BJ (cell line): ENCODE data around the gene OGFOD3. TPM values are rescaled to one million over a fixed set of nuclear protein-coding genes. Genes with fewer than 3 reads are reported as not detected.
"Not testable (repeated sequence)": the region's sequence is repeated elsewhere in the genome, so short reads cannot be mapped to it uniquely, and the experiment has no call there.

ENCODE experiments used
- CTCF ChIA-PET: fragments of 350-600 bp; formaldehyde crosslinking; extraction: SDS; loops from one replicate; lab custom pipeline; 2021; ENCODE audit warnings: antibody characterized with exemption, inconsistent platforms; lab: Yijun Ruan, JAX
- POLR2A ChIA-PET: fragments of 300-600 bp; sonication (Branson Sonifier 250); formaldehyde crosslinking; extraction: SDS; loops from one replicate; lab custom pipeline; 2021; ENCODE audit warnings: antibody characterized with exemption; lab: Charles Lee
- DNase-seq: peaks from one replicate; pipeline ENCODE4 v3.0.0-alpha.2; 2011; ENCODE audit warnings: low read depth
- H3K27me3 ChIP-seq: 2 replicates; pipeline ENCODE4 v1.6.0; 2011; ENCODE audit warnings: low read length; ENCODE audit not compliant: control insufficient read depth, insufficient read depth
- H3K36me3 ChIP-seq: 2 replicates; pipeline ENCODE4 v1.5.1; 2011; ENCODE audit warnings: low read length; ENCODE audit not compliant: control insufficient read depth, insufficient read depth
- H3K4me3 ChIP-seq: 2 replicates; pipeline ENCODE4 v1.5.1; 2011; ENCODE audit warnings: low read depth, mild to moderate bottlenecking, control low read depth, low read length
- polyA plus RNA-seq: library from polyadenylated mRNA; depleted of rRNA; stranded (reverse); fragments of >200 nt; gene quantifications from 2 replicates; pipeline ENCODE4 v1.2.3, GENCODE V29; 2011
- TF ChIP-seq, protein P1 (sequence below): IDR thresholded peaks from 2 replicates; pipeline ENCODE4 v1.5.1; 2011; ENCODE audit warnings: low read depth, mild to moderate bottlenecking, control low read depth, inconsistent platforms, low read length, moderate library complexity; ENCODE audit not compliant: insufficient read depth

Gene OGFOD3
- polyA plus RNA-seq, 1 experiment, result 37.9 TPM

DNA sequence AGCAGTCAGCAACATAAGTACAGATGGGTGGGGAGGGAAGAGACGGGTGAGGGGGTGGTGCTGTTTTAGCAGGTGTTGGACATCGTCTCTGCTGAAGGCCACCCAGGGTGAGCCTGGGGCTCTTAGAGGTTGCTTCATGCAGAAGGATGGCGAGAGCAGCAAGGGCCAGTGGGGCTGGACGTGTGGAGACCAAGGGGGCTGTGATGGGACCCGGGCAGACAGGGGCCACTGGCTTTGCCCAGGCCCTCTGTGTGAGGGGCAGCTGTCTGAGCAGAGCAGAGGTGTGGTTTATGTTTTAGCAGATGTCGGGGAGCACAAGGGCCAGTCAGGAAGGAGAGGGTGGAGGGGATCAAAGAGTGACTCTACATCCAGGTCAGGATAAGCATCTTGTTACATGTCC, 45.0 kb upstream of the OGFOD3 start:
- Histone ChIP-seq H3K4me3 (no peak overlapping the region), H3K36me3 (peaks cover 38% of the 10 kb centered on the region), H3K27me3 (no peaks in the 10 kb centered on the region)
- POLR2A ChIA-PET, result no interaction called here
- CTCF ChIA-PET, result interaction anchor here (1.2 kb wide), 1 partner anchor 29 kb away, joined by 4 read pairs; no protein-coding TSS in a partner anchor
- TF ChIP-seq, protein P1, sequence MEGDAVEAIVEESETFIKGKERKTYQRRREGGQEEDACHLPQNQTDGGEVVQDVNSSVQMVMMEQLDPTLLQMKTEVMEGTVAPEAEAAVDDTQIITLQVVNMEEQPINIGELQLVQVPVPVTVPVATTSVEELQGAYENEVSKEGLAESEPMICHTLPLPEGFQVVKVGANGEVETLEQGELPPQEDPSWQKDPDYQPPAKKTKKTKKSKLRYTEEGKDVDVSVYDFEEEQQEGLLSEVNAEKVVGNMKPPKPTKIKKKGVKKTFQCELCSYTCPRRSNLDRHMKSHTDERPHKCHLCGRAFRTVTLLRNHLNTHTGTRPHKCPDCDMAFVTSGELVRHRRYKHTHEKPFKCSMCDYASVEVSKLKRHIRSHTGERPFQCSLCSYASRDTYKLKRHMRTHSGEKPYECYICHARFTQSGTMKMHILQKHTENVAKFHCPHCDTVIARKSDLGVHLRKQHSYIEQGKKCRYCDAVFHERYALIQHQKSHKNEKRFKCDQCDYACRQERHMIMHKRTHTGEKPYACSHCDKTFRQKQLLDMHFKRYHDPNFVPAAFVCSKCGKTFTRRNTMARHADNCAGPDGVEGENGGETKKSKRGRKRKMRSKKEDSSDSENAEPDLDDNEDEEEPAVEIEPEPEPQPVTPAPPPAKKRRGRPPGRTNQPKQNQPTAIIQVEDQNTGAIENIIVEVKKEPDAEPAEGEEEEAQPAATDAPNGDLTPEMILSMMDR, result no peak
- no peak for DNase-seq

DNA sequence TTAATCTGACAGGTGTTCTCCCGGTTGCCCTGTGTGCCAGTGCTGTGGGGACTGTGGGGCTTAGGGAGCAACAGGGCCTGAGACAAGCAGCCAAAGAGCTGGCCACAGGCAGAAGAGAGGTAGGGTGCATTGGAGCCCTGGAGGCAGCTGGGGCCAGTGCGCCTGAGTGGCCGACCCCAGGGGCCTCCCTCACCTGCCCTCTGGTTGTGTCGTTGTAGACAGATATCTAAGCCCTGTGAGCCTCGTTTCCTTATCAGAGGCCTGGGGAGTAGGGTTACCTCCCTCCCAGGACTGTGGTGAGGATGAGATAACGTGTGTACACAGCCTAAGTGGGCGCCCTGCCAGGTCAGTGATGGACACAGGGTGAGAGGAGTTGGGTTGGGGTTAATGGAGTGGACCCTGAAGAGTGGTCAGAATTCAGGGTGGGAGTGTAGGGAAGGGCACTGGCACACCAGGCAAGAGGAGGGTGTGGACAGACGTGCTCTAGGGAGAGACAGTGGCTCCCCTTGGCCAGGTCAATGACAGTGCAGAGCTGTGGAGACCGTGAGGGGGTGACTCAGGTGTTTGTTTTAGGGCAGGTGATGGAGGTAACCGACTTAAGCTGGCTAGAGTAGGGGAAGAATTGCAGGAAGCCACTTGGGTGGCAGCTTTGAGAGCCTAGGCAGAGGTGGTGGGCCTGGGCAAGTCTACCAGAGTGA, 43.6 kb upstream of the OGFOD3 start:
- ChIA-PET POLR2A (no interaction called here), CTCF (no interaction called here)
- TF ChIP-seq, protein P1, result no peak
- Histone ChIP-seq H3K4me3 (no peak overlapping the region), H3K36me3 (peaks cover 36% of the 10 kb centered on the region), H3K27me3 (no peaks in the 10 kb centered on the region)
- no peak for DNase-seq

DNA sequence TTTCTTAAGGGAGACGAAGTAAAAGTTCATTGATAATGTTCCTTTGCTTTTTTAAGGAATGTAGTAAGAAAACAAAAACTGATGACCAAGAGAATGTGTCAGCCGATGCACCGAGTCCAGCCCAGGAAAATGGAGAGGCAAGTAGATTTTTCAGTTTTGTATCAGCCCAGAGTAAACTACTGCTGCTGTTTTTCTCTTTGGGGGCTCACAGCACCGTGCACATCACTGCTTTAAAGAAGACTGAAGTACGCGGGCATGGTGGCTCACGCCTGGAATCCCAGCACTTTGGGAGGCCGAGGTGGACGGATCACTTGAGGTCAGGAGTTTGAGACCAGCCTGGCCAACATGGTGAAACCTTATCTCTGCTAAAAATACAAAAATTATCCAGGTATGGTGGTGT, 41.5 kb upstream of the OGFOD3 start:
- POLR2A ChIA-PET, H3K27me3 ChIP-seq, CTCF ChIA-PET, DNase-seq, H3K4me3 ChIP-seq: not testable (repeated sequence)
- peaks cover 27% of the 10 kb centered on the region for H3K36me3 ChIP-seq

DNA sequence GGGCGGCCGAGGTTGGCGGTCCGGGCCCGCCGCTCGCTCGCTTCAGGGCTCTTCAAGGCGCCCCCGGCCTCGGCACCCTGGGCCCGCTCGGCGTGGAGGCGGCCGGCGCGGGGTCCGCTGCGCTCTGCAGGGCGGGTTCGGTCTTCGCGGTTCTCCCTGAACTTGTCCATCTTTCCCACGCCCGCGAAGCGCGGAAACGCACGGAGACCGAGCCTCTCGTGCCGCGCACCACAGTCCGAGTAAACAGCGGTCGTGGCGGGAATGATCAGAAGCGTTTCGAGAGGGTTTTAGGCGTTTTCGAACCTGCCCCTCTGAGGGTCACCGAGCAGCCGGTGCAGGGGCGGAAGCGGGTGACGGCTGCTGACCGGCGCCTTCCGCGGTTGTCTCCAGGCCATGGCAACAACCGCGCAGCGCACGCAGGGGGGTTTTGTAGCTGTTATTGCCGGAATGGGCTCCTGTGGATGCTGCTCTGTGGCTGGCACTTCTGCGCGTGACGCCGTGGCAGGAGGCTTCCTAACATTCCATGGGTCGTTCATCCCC, 40.6 kb upstream of the OGFOD3 start:
- no peak for DNase-seq
- TF ChIP-seq, protein P1, result no peak
- ChIA-PET CTCF (no interaction called here), POLR2A (no interaction called here)
- Histone ChIP-seq H3K27me3 (no peaks in the 10 kb centered on the region), H3K36me3 (peaks cover 19% of the 10 kb centered on the region), H3K4me3 (peak overlapping the region; percentile 82)

DNA sequence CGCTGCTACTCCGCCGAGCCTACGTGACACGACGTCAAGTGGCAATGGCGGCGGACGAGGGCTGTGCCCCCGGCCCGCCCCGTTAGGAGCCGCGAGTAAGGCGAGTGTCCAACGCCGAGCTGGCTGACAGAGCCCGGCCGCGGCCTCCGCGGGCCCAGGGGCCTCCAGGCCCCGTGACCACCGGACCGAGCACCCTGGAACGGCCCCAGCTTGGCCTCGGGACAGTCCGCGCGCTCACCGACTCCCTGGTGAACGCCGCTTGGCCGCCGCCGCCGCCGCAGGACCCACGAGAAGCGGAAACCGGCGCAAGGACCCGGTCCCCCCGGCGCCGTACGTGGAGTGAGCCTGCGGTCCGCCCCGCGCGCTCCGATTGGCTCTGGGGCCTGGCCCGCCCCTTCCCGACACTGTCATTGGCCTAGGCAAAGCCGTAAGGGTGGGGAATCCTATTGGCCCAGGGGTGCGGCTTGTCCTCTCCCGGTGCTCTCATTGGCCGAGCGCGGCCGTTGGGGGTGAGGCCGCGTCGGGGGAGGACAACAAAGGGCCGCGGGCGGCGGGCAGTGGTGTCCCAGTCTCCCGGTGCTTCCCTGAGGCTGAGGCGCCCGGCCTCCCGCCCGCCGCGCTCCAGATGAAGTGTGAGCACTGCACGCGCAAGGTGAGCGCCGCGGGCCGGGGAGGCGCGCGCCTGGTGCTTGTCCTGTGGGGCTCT, 39.9 kb upstream of the OGFOD3 start, which contains the start of gene NARF:
Gene NARF (plus strand): TSS at position 563 of the 706 bp plus-strand sequence. CDS start 63 bp downstream, at position 626.
- ChIA-PET POLR2A (interaction anchor here (0.6 kb wide), 1 partner anchor 229 kb away, joined by 4 read pairs; the partner anchor contains the start of gene SLC16A3), CTCF (interaction anchor here (0.9 kb wide), 1 partner anchor 109 kb away, joined by 3 read pairs; no protein-coding TSS in a partner anchor)
- TF ChIP-seq, protein P1, result no peak
- Histone ChIP-seq H3K27me3 (no peaks in the 10 kb centered on the region), H3K4me3 (peak within 1 kb of the TSS; percentile 82), H3K36me3 (peaks cover 15% of the 10 kb centered on the region)
- DNase-seq, result peak; percentile 84
